GM23248 (cell line): ENCODE data around the gene KLK5. TPM values are rescaled to one million over a fixed set of nuclear protein-coding genes. Genes with fewer than 3 reads are reported as not detected.

Experiments
- DNase-seq: peaks from one replicate; pipeline ENCODE4 v3.0.0-alpha.2; 2015
- H2AFZ ChIP-seq: fragments of 200-600 bp; sonication (generic); 2 replicates; pipeline ENCODE4 v1.6.1; 2016; ENCODE audit warnings: antibody characterized with exemption
- H3F3A ChIP-seq: fragments of 200-600 bp; sonication (generic); 2 replicates; pipeline ENCODE4 v1.6.1; 2016; ENCODE audit warnings: mild to moderate bottlenecking, antibody characterized with exemption, mixed run types; ENCODE audit not compliant: insufficient read depth
- H3K27ac ChIP-seq: fragments of 200-600 bp; sonication (generic); 2 replicates; pipeline ENCODE4 v1.5.1; 2016; ENCODE audit warnings: mild to moderate bottlenecking
- H3K27me3 ChIP-seq: fragments of 200-600 bp; sonication (generic); replicated peaks from 2 replicates; pipeline ENCODE4 v1.6.1; 2016; ENCODE audit warnings: mild to moderate bottlenecking; ENCODE audit not compliant: insufficient read depth
- H3K36me3 ChIP-seq: fragments of 200-600 bp; sonication (generic); 2 replicates; pipeline ENCODE4 v1.6.1; 2016; ENCODE audit warnings: low read depth, mild to moderate bottlenecking
- H3K4me1 ChIP-seq: fragments of 200-600 bp; sonication (generic); 2 replicates; pipeline ENCODE4 v1.6.1; 2016; ENCODE audit warnings: mild to moderate bottlenecking; ENCODE audit not compliant: insufficient read depth
- H3K4me2 ChIP-seq: fragments of 200-600 bp; sonication (generic); one replicate; pipeline ENCODE4 v1.6.1; 2016; ENCODE audit warnings: mild to moderate bottlenecking; ENCODE audit not compliant: unreplicated experiment
- H3K4me3 ChIP-seq: fragments of 200-600 bp; sonication (generic); 2 replicates; pipeline ENCODE4 v1.5.1; 2016; ENCODE audit warnings: mild to moderate bottlenecking
- H3K79me2 ChIP-seq: fragments of 200-600 bp; sonication (generic); 2 replicates; pipeline ENCODE4 v1.6.1; 2016; ENCODE audit warnings: mild to moderate bottlenecking; ENCODE audit not compliant: insufficient read depth
- H3K9ac ChIP-seq: fragments of 200-600 bp; sonication (generic); 2 replicates; pipeline ENCODE4 v1.6.1; 2016; ENCODE audit warnings: mild to moderate bottlenecking
- H3K9me2 ChIP-seq: fragments of 200-600 bp; sonication (generic); 2 replicates; pipeline ENCODE4 v1.6.1; 2016; ENCODE audit warnings: mixed run types, mild to moderate bottlenecking, moderate library complexity; ENCODE audit not compliant: insufficient read depth
- H3K9me3 ChIP-seq: fragments of 200-600 bp; sonication (generic); one replicate; pipeline ENCODE4 v1.6.1; 2017; ENCODE audit warnings: low read depth
- H4K20me1 ChIP-seq: fragments of 200-600 bp; sonication (generic); 2 replicates; pipeline ENCODE4 v1.6.0; 2016; ENCODE audit not compliant: insufficient read depth
- EZH2 ChIP-seq: fragments of 200-600 bp; sonication (generic); IDR thresholded peaks from 2 replicates; pipeline ENCODE4 v1.6.1; 2018; ENCODE audit warnings: antibody characterized with exemption, mild to moderate bottlenecking; ENCODE audit not compliant: insufficient read depth, poor library complexity, severe bottlenecking
- EZH2phosphoT487 ChIP-seq: fragments of 200-600 bp; sonication (generic); IDR thresholded peaks from 2 replicates; pipeline ENCODE4 v1.6.1; 2018; ENCODE audit warnings: antibody characterized with exemption, moderate library complexity, mild to moderate bottlenecking, low read depth; ENCODE audit not compliant: insufficient read depth
- WGBS, 2 experiments: methylation state at CpG; one replicate each; pipeline ENCODE4 v1.1.6; 2015 to 2017; ENCODE audit warnings: low lambda C conversion rate in 2 of 2, low coverage in 1 of 2; ENCODE audit errors: missing lambda C conversion rate in 2 of 2; 5-methylcytosine and 5-hydroxymethylcytosine counted together
- in situ Hi-C: fragments of 300-500 bp; cut with MboI; formaldehyde crosslinking; loops from 2 replicates; pipeline ENCODE4 v1.15.0; 2020
- polyA plus RNA-seq: library from polyadenylated mRNA; unstranded; fragments of >200 nt; fragmentation: Nextera tagmentation; extraction: Ambion mirVana; gene quantifications from 2 replicates; pipeline ENCODE4 v1.2.1, GENCODE V29; 2016
- total RNA-seq: library from RNA; depleted of rRNA; stranded (reverse); fragments of >200 nt; shearing (Covaris generic); gene quantifications from 2 replicates; pipeline ENCODE4 v1.2.3, GENCODE V29; 2014

KLK5 gene
- total and polyA plus RNA-seq, 2 experiments from 2014 or later, result not detected

DNA sequence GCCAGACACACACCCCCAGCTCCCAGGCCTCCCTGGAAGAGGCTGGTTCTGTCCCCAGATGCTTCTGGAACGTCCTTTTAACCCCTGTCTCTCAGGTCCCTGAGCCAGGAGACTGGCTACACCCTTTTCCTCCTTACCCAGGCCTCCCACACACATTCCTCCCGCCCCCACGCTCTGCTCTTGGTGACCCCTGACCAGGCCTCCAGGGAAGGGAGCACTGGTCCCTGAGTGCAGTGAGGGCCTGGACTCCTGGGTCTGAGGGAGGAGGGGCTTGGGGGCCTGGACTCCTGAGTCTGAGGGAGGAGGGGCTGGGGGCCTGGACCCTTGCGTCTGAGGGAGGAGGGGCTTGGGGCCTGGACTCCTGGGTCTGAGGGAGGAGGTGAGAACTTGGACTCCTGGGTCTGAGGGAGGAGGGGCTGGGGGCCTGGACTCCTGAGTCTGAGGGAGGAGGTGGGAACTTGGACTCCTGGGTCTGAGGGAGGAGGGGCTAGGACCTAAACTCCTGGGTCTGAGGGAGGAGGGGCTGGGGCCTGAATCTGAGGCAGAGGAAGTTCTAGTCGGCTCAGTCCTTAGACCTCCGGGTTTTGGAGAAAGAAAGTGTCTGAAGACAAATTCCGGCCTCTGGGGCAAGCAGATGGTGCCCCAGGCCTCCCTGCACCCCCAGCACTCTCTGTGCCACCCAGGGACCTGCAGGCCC, 16.0 kb upstream of the KLK5 start:
- Histone ChIP-seq H3K9me3 (no peaks in the 10 kb centered on the region), H3K27ac (no peak overlapping the region), H3K36me3 (no peaks in the 10 kb centered on the region), H3K9me2 (no peaks in the 10 kb centered on the region), H3K4me1 (no peaks in the 10 kb centered on the region), H3F3A (no peaks in the 10 kb centered on the region), H2AFZ (no peak overlapping the region), H4K20me1 (no peaks in the 10 kb centered on the region), H3K4me2 (no peak overlapping the region), H3K79me2 (no peaks in the 10 kb centered on the region), H3K4me3 (no peak overlapping the region), H3K27me3 (no peaks in the 10 kb centered on the region), H3K9ac (no peak overlapping the region)
- WGBS, 2 experiments, result 11 to 16% methylated on average over 4 to 7 of the region's 7 CpGs
- no peak for DNase-seq
- in situ Hi-C loops, result no loop called here
- no peak for TF ChIP-seq EZH2
- TF ChIP-seq EZH2phosphoT487, result no peak

DNA sequence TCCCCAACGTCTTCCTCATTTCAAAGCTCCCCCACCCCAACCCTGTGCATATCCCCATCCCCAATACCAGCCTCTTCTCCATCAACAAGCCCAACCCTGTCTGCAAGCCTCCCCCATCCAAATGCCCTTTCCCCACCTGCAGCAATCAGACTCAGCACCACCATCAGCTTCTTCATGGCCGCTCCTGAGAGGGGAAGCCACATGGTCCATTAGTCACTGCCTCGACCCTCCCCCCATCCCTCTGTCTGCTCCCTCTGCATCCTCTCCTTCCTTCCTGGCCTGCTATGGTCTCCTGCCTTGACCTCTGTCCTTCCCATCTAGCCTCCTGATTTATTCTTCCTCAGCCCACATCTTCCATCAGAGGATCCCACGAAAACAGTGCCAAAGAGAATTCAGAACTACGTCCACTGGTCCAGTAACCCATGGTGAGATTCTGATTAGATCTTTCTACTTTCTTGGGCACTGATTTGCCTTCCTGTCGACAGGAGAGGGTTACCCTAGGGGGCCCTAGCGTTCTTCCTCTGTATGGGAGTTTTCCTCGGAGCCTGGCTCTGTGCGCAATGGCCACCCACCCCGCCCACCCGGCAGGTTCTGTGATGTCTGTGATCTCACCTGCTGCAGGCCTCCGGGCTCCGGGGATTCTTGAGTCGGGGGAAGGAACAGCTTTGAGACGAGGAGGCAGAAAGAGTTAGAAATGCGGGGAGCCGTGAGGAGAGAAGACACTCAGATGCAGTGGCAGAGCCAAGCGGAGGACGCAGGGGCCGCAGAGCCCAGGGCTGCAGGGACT, 15.3 kb upstream of the KLK5 start:
- H3K27me3 ChIP-seq, result no peaks in the 10 kb centered on the region
- no peaks in the 10 kb centered on the region for H4K20me1 ChIP-seq
- in situ Hi-C loops, result no loop called here
- no peak overlapping the region for H2AFZ ChIP-seq
- no peak overlapping the region for H3K9ac ChIP-seq
- H3K4me2 ChIP-seq, result no peak overlapping the region
- H3K4me3 ChIP-seq, result no peak overlapping the region
- no peak overlapping the region for H3K27ac ChIP-seq
- no peaks in the 10 kb centered on the region for H3K9me3 ChIP-seq
- no peaks in the 10 kb centered on the region for H3F3A ChIP-seq
- H3K4me1 ChIP-seq, result no peaks in the 10 kb centered on the region
- no peaks in the 10 kb centered on the region for H3K79me2 ChIP-seq
- no peaks in the 10 kb centered on the region for H3K36me3 ChIP-seq
- no peak for DNase-seq
- WGBS, 2 experiments, result 10 to 16% methylated on average over 19 to 20 of the region's 20 CpGs
- no peaks in the 10 kb centered on the region for H3K9me2 ChIP-seq
- TF ChIP-seq EZH2 (no peak), EZH2phosphoT487 (no peak)

DNA sequence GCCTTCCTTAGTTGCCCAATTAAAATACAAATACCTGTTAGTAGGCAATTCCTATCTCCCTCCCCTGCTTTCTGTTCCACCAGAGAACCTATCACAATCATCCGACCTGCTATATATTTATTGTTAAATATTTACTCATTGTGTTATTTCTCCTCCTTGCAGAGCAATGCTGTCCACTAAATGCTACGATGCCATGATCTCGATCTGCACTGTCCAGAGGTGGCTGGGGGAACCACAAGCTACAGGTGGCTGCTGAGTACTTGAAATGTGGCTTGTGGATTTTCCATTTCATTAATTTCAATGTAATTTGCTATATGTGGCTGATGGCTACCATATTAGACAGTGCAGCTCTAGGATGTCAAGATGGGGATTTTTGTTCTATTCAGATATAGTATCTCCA, 11.4 kb upstream of the KLK5 start:
- Histone ChIP-seq H3K4me3 (no peak overlapping the region), H3K9ac (no peak overlapping the region), H3K9me2 (no peaks in the 10 kb centered on the region), H3K79me2 (no peaks in the 10 kb centered on the region), H3K27me3 (no peaks in the 10 kb centered on the region), H4K20me1 (no peaks in the 10 kb centered on the region), H2AFZ (no peak overlapping the region), H3K36me3 (no peaks in the 10 kb centered on the region), H3K4me1 (no peaks in the 10 kb centered on the region), H3F3A (no peaks in the 10 kb centered on the region), H3K27ac (no peak overlapping the region), H3K9me3 (no peaks in the 10 kb centered on the region), H3K4me2 (no peak overlapping the region)
- WGBS, 2 experiments, result 24 to 30% methylated on average over 3 of the region's 3 CpGs
- in situ Hi-C loops, result no loop called here
- DNase-seq, result no peak
- TF ChIP-seq EZH2phosphoT487 (no peak), EZH2 (no peak)

DNA sequence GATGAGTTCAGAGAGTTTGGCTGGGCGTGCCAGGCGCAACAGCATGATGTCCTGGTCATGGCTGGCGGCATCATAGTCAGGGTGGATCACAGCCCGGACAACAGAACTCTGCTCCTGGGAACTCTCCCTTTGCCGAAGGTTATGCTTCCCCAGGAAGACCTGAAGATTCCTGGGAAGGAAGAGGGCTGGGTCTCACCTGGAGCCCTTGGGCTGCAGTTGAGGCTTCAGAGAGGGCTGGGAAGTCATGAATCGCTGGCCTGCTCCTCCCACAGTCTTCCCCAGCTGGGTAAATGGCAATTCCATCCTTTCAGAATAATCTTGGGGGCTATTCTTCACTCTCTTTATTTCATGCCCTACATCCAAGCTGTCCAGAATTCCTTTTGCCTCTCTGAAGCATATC, 10.5 kb upstream of the KLK5 start:
- H3K27me3 ChIP-seq, result no peaks in the 10 kb centered on the region
- no peak for TF ChIP-seq EZH2phosphoT487
- TF ChIP-seq EZH2, result no peak
- no peak overlapping the region for H3K4me2 ChIP-seq
- DNase-seq, result no peak
- H3K9ac ChIP-seq, result no peak overlapping the region
- H3K9me3 ChIP-seq, result no peaks in the 10 kb centered on the region
- H3K4me1 ChIP-seq, result no peaks in the 10 kb centered on the region
- no peak overlapping the region for H3K27ac ChIP-seq
- no peaks in the 10 kb centered on the region for H3K79me2 ChIP-seq
- in situ Hi-C loops, result no loop called here
- 16 to 27% methylated on average over 6 of the region's 6 CpGs for WGBS, 2 experiments
- no peaks in the 10 kb centered on the region for H3K36me3 ChIP-seq
- no peaks in the 10 kb centered on the region for H4K20me1 ChIP-seq
- H3K9me2 ChIP-seq, result no peaks in the 10 kb centered on the region
- no peaks in the 10 kb centered on the region for H3F3A ChIP-seq
- no peak overlapping the region for H2AFZ ChIP-seq
- no peak overlapping the region for H3K4me3 ChIP-seq
